ENCODE results near the gene DMGDH.

GRCh38 chr5:79031485-79031867 is 38.0 kb downstream of the DMGDH start:
- TF ChIP-seq CTCF (IDR thresholded peaks at IDR 0.05), result no peak
- TF ChIP-seq ZFX (IDR thresholded peaks at IDR 0.05; ENCODE audit: borderline replicate concordance), result no peak
